Gastrocnemius medialis (tissue), 4 donors: Measurements from ENCODE around the gene LPCAT1.

Experiments used
- CTCF ChIP-seq, 5 experiments: fragments of 450-650 bp in 3 of 5; fragments of 200-600 bp in 2 of 5; sonication (generic) in 2 of 5; IDR thresholded peaks in 4 of 5; conservative IDR thresholded peaks in 1 of 5; 1 replicate in 4 of 5; 2 replicates in 1 of 5; pipeline ENCODE4 v1.5.1; 2016 to 2019; ENCODE audit warnings: antibody characterized with exemption in 5 of 5, mild to moderate bottlenecking in 3 of 5, moderate library complexity in 3 of 5
- POLR2A ChIP-seq, 2 donors: fragments of 450-650 bp; IDR thresholded peaks; one replicate each; pipeline ENCODE4 v1.6.1; 2017; ENCODE audit warnings: antibody characterized with exemption in 2 of 2, mild to moderate bottlenecking in 2 of 2, moderate library complexity in 2 of 2

GRCh38 chr5:1429066-1429465 lies 94.7 kb downstream of the LPCAT1 start:
- TF ChIP-seq CTCF (IDR thresholded peaks at IDR 0.05 in 4 of 5, conservative IDR thresholded peaks at IDR 0.05 in 1 of 5) (no peak), POLR2A (IDR thresholded peaks at IDR 0.05) (no peak)
